Neutrophil (primary cell): ENCODE measurements around the gene PADI6.

ENCODE experiments used
- H3K27ac ChIP-seq: fragments of 200-600 bp; sonication (generic); 2 replicates; pipeline ENCODE4 v1.5.1; 2016; ENCODE audit warnings: mild to moderate bottlenecking, moderate library complexity
- H3K27me3 ChIP-seq: fragments of 200-600 bp; sonication (generic); 2 replicates; pipeline ENCODE4 v1.6.0; 2016; ENCODE audit warnings: mild to moderate bottlenecking
- H3K36me3 ChIP-seq: fragments of 200-600 bp; sonication (generic); 2 replicates; pipeline ENCODE4 v1.5.1; 2017
- H3K4me1 ChIP-seq, 2 experiments: fragments of 200-600 bp in 1 of 2; sonication (generic) in 1 of 2; 1 replicate in 1 of 2; 2 replicates in 1 of 2; pipeline versions ENCODE4 v1.5.1 to v1.6.1; 2013 to 2016; ENCODE audit warnings: low read depth in 1 of 2, low read length in 1 of 2, mild to moderate bottlenecking in 1 of 2, moderate library complexity in 1 of 2; ENCODE audit not compliant: control insufficient read depth in 1 of 2, insufficient read depth in 1 of 2
- H3K4me3 ChIP-seq, 2 experiments: fragments of 200-600 bp in 1 of 2; sonication (generic) in 1 of 2; 1 replicate in 1 of 2; 2 replicates in 1 of 2; pipeline ENCODE4 v1.5.1; 2013 to 2016; ENCODE audit warnings: low read depth in 1 of 2, low read length in 1 of 2, mild to moderate bottlenecking in 1 of 2, moderate library complexity in 1 of 2
- H3K9me3 ChIP-seq: fragments of 200-600 bp; sonication (generic); 2 replicates; pipeline ENCODE4 v1.5.1; 2016
- TF ChIP-seq, protein P1 (sequence below): fragments of 200-600 bp; sonication (generic); IDR thresholded peaks from 2 replicates; pipeline ENCODE4 v1.5.1; 2016; ENCODE audit warnings: antibody characterized with exemption

Gene PADI6

GRCh38 chr1:17400725-17401341, 28.8 kb downstream of the PADI6 start:
- Histone ChIP-seq H3K27ac (no peak overlapping the region), H3K36me3 (no peaks in the 10 kb centered on the region), H3K27me3 (no peaks in the 10 kb centered on the region), H3K4me1 (peaks cover 13% of the 10 kb centered on the region in 2 experiments), H3K9me3 (no peaks in the 10 kb centered on the region), H3K4me3 (no peak overlapping the region)
- TF ChIP-seq, protein P1, sequence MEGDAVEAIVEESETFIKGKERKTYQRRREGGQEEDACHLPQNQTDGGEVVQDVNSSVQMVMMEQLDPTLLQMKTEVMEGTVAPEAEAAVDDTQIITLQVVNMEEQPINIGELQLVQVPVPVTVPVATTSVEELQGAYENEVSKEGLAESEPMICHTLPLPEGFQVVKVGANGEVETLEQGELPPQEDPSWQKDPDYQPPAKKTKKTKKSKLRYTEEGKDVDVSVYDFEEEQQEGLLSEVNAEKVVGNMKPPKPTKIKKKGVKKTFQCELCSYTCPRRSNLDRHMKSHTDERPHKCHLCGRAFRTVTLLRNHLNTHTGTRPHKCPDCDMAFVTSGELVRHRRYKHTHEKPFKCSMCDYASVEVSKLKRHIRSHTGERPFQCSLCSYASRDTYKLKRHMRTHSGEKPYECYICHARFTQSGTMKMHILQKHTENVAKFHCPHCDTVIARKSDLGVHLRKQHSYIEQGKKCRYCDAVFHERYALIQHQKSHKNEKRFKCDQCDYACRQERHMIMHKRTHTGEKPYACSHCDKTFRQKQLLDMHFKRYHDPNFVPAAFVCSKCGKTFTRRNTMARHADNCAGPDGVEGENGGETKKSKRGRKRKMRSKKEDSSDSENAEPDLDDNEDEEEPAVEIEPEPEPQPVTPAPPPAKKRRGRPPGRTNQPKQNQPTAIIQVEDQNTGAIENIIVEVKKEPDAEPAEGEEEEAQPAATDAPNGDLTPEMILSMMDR: no peak

GRCh38 chr1:17401841-17402240, 29.8 kb downstream of the PADI6 start:
- Histone ChIP-seq H3K36me3 (no peaks in the 10 kb centered on the region), H3K4me3 (no peak overlapping the region), H3K4me1 (peaks cover 13 to 18% of the 10 kb centered on the region in 2 experiments), H3K27ac (no peak overlapping the region), H3K9me3 (no peaks in the 10 kb centered on the region), H3K27me3 (no peaks in the 10 kb centered on the region)
- TF ChIP-seq, protein P1: no peak

- Histone ChIP-seq H3K27ac (no peak overlapping the region), H3K4me3 (no peak overlapping the region), H3K4me1 (peaks cover 10 to 16% of the 10 kb centered on the region in 2 experiments), H3K9me3 (no peaks in the 10 kb centered on the region), H3K27me3 (no peaks in the 10 kb centered on the region), H3K36me3 (peaks cover 5% of the 10 kb centered on the region)
- TF ChIP-seq, protein P1: no peak
These were observed 31.1 kb downstream of the PADI6 start for GRCh38 chr1:17403081-17403480.

DNA sequence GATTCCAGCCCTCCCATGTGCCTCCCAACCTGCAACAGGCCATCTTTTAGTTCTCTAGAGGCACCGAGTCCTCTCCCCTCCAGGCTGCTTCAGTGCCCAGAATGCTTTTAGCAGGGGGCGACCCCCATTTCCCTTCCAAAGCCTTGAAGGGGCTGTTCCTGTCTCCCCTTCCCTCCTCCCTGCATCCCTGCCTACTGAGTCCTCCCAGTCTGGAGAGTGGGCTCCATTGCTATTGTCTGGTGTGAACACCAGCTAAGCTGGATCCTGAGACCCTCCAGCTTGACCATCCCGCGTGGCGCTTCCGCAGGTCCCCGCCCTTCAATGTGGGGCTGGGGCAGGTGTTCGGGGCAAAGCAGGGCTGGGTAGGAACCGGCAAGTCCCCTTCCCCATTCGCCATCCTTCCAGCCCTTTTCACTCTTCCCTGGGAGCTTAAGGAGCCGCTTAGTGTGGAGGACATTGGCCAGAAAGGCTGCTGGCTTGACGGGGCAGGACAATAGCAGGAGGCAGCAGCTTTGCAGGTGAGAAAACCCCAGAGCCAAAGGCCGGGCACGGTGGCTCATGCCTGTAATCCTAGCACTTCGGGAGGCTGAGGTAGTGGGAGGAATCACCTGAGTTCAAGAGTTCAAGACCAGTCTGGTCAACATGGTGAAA, 32.2 kb downstream of the PADI6 start:
- Histone ChIP-seq H3K36me3 (peaks cover 13% of the 10 kb centered on the region), H3K4me3 (no peak overlapping the region), H3K27ac (no peak overlapping the region), H3K4me1 (peaks cover 0 to 7% of the 10 kb centered on the region in 2 experiments), H3K27me3 (no peaks in the 10 kb centered on the region), H3K9me3 (no peaks in the 10 kb centered on the region)
- TF ChIP-seq, protein P1: no peak

- TF ChIP-seq, protein P1: no peak
- Histone ChIP-seq H3K36me3 (peaks cover 20% of the 10 kb centered on the region), H3K9me3 (no peaks in the 10 kb centered on the region), H3K4me1 (peaks cover 0 to 7% of the 10 kb centered on the region in 2 experiments), H3K4me3 (no peak overlapping the region), H3K27me3 (no peaks in the 10 kb centered on the region), H3K27ac (no peak overlapping the region)
These were observed 32.8 kb downstream of the PADI6 start for GRCh38 chr1:17404820-17405219.
